ENCODE data around the gene BAIAP2L1.

- TF ChIP-seq POLR2AphosphoS5 (IDR thresholded peaks at IDR 0.05; ENCODE audit: low read depth, low read length) (no peak), POLR2A (IDR thresholded peaks at IDR 0.05; ENCODE audit: low read depth, low read length) (no peak)
These were observed 69.9 kb downstream of the BAIAP2L1 start for GRCh38 chr7:98330926-98331529.
